Trophoblast cell (in vitro differentiated cells and primary cell): Measurements from ENCODE around the gene DNAJC22.
"Not testable (repeated sequence)": the region's sequence is repeated elsewhere in the genome, so short reads cannot be mapped to it uniquely, and the experiment has no call there.

ENCODE experiments used
- DNase-seq, 2 donors: peaks; one replicate each; pipeline ENCODE4 v3.0.0-alpha.2; 2016
- H2AFZ ChIP-seq: 2 replicates; pipeline ENCODE4 v1.6.1; 2013; ENCODE audit warnings: low read length, moderate library complexity, mild to moderate bottlenecking; ENCODE audit not compliant: insufficient read depth, poor library complexity
- H2AK5ac ChIP-seq: 2 replicates; pipeline ENCODE4 v1.6.1; 2013; ENCODE audit warnings: mild to moderate bottlenecking, low read length
- H2BK120ac ChIP-seq: 2 replicates; pipeline ENCODE4 v1.6.1; 2013; ENCODE audit warnings: low read length, mild to moderate bottlenecking, moderate library complexity; ENCODE audit not compliant: insufficient read depth, poor library complexity
- H2BK12ac ChIP-seq: 2 replicates; pipeline ENCODE4 v1.6.1; 2013; ENCODE audit warnings: mild to moderate bottlenecking, low read length, moderate library complexity
- H2BK5ac ChIP-seq: 2 replicates; pipeline ENCODE4 v1.6.1; 2013; ENCODE audit warnings: low read length, low read depth, moderate library complexity, mild to moderate bottlenecking; ENCODE audit not compliant: poor library complexity
- H3K14ac ChIP-seq: 2 replicates; pipeline ENCODE4 v1.6.1; 2013; ENCODE audit warnings: mild to moderate bottlenecking, low read length
- H3K18ac ChIP-seq: 2 replicates; pipeline ENCODE4 v1.6.1; 2013; ENCODE audit warnings: mild to moderate bottlenecking, low read length
- H3K23ac ChIP-seq: 2 replicates; pipeline ENCODE4 v1.6.1; 2013; ENCODE audit warnings: low read length
- H3K27ac ChIP-seq: 2 replicates; pipeline ENCODE4 v1.5.1; 2013; ENCODE audit warnings: low read depth, mild to moderate bottlenecking, inconsistent platforms, low read length, moderate library complexity
- H3K27me3 ChIP-seq: 2 replicates; pipeline ENCODE4 v1.6.1; 2013; ENCODE audit warnings: inconsistent platforms, mild to moderate bottlenecking, low read length, moderate library complexity; ENCODE audit not compliant: insufficient read depth
- H3K36me3 ChIP-seq, 2 experiments: 1 replicate in 1 of 2; 2 replicates in 1 of 2; pipeline ENCODE4 v1.6.1; 2013; ENCODE audit warnings: low read length in 2 of 2, mild to moderate bottlenecking in 2 of 2, moderate library complexity in 1 of 2; ENCODE audit not compliant: insufficient read depth in 2 of 2, control insufficient read depth in 1 of 2
- H3K4ac ChIP-seq: 2 replicates; pipeline ENCODE4 v1.6.1; 2013; ENCODE audit warnings: low read depth, mild to moderate bottlenecking, low read length, moderate library complexity
- H3K4me1 ChIP-seq, 2 experiments: 1 replicate in 1 of 2; 2 replicates in 1 of 2; pipeline ENCODE4 v1.6.1; 2013; ENCODE audit warnings: low read length in 2 of 2, mild to moderate bottlenecking in 2 of 2, moderate library complexity in 1 of 2; ENCODE audit not compliant: insufficient read depth in 2 of 2, control insufficient read depth in 1 of 2
- H3K4me2 ChIP-seq: 2 replicates; pipeline ENCODE4 v1.6.1; 2013; ENCODE audit warnings: inconsistent platforms, mild to moderate bottlenecking, low read length, moderate library complexity
- H3K4me3 ChIP-seq: 2 replicates; pipeline ENCODE4 v1.5.1; 2013; ENCODE audit warnings: mild to moderate bottlenecking, low read depth, low read length, inconsistent platforms
- H3K79me1 ChIP-seq: one replicate; pipeline ENCODE4 v1.6.1; 2013; ENCODE audit warnings: low read length
- H3K79me2 ChIP-seq: 2 replicates; pipeline ENCODE4 v1.6.1; 2013; ENCODE audit warnings: low read length, mild to moderate bottlenecking; ENCODE audit not compliant: control insufficient read depth, insufficient read depth, poor library complexity
- H3K9ac ChIP-seq: 2 replicates; pipeline ENCODE4 v1.6.1; 2013; ENCODE audit warnings: mild to moderate bottlenecking, low read length
- H3K9me3 ChIP-seq: 2 replicates; pipeline ENCODE4 v1.6.1; 2013; ENCODE audit warnings: low read depth, mild to moderate bottlenecking, control low read depth, inconsistent platforms, low read length; ENCODE audit not compliant: insufficient read depth
- H4K12ac ChIP-seq: 2 replicates; pipeline ENCODE4 v1.6.1; 2013; ENCODE audit warnings: low read depth, mild to moderate bottlenecking, low read length, moderate library complexity
- H4K8ac ChIP-seq: 2 replicates; pipeline ENCODE4 v1.6.1; 2013; ENCODE audit warnings: low read depth, mild to moderate bottlenecking, low read length, moderate library complexity
- H4K91ac ChIP-seq: one replicate; pipeline ENCODE4 v1.6.1; 2013; ENCODE audit warnings: low read depth, mild to moderate bottlenecking, low read length, moderate library complexity
- WGBS: extraction: QIAGEN DNeasy Blood & Tissue Kit; methylation state at CpG from one replicate; pipeline ENCODE4 v1.1.7; 2013; ENCODE audit warnings: missing lambda C conversion rate; ENCODE audit not compliant: insufficient read length, insufficient coverage; ENCODE audit errors: extremely low coverage; 5-methylcytosine and 5-hydroxymethylcytosine counted together

Gene DNAJC22

GRCh38 chr12:49375406-49375805 is 28.7 kb downstream of the DNAJC22 start:
- H3K9ac ChIP-seq: no peak overlapping the region
- no peak overlapping the region for H2AK5ac ChIP-seq
- no peak overlapping the region for H2AFZ ChIP-seq
- H2BK12ac ChIP-seq: no peak overlapping the region
- no peak overlapping the region for H3K27ac ChIP-seq
- no peaks in the 10 kb centered on the region for H3K27me3 ChIP-seq
- no peak overlapping the region for H4K91ac ChIP-seq
- H3K4me1 ChIP-seq: no peaks in the 10 kb centered on the region
- H3K14ac ChIP-seq: no peak overlapping the region
- H3K79me2 ChIP-seq: peaks cover 3% of the 10 kb centered on the region
- no CpG with 5 or more reads among the region's 1 CpG for WGBS
- H3K23ac ChIP-seq: no peak overlapping the region
- no peak overlapping the region for H3K4ac ChIP-seq
- H3K9me3 ChIP-seq: no peaks in the 10 kb centered on the region
- H3K79me1 ChIP-seq: no peaks in the 10 kb centered on the region
- H2BK5ac ChIP-seq: no peak overlapping the region
- no peak overlapping the region for H4K12ac ChIP-seq
- H4K8ac ChIP-seq: no peak overlapping the region
- peaks cover 0 to 3% of the 10 kb centered on the region in 2 experiments for H3K36me3 ChIP-seq
- no peak overlapping the region for H3K4me2 ChIP-seq
- no peak overlapping the region for H3K4me3 ChIP-seq
- DNase-seq: peak; percentile 45 to 76
- no peak overlapping the region for H3K18ac ChIP-seq
- H2BK120ac ChIP-seq: no peak overlapping the region

GRCh38 chr12:49377386-49377785 is 30.7 kb downstream of the DNAJC22 start:
- H2AK5ac ChIP-seq: no peak overlapping the region
- H3K4ac ChIP-seq: no peak overlapping the region
- no peaks in the 10 kb centered on the region for H3K79me1 ChIP-seq
- H3K4me2 ChIP-seq: no peak overlapping the region
- H3K27ac ChIP-seq: no peak overlapping the region
- no peaks in the 10 kb centered on the region for H3K27me3 ChIP-seq
- DNase-seq: no peak
- no peak overlapping the region for H3K18ac ChIP-seq
- no peak overlapping the region for H4K12ac ChIP-seq
- H2BK12ac ChIP-seq: no peak overlapping the region
- no peak overlapping the region for H2BK120ac ChIP-seq
- no peak overlapping the region for H4K91ac ChIP-seq
- peaks cover 1% of the 10 kb centered on the region for H3K79me2 ChIP-seq
- H3K23ac ChIP-seq: no peak overlapping the region
- no peaks in the 10 kb centered on the region for H3K9me3 ChIP-seq
- H3K4me3 ChIP-seq: no peak overlapping the region
- H3K9ac ChIP-seq: no peak overlapping the region
- no peak overlapping the region for H2AFZ ChIP-seq
- H3K4me1 ChIP-seq: no peaks in the 10 kb centered on the region
- H3K14ac ChIP-seq: no peak overlapping the region
- no peak overlapping the region for H4K8ac ChIP-seq
- no peak overlapping the region for H2BK5ac ChIP-seq
- peaks cover 0 to 3% of the 10 kb centered on the region in 2 experiments for H3K36me3 ChIP-seq
- no CpG with 5 or more reads among the region's 2 CpGs for WGBS

- DNase-seq, H3K79me2 ChIP-seq: not testable (repeated sequence)
These were observed 33.5 kb downstream of the DNAJC22 start for GRCh38 chr12:49380184-49380583.

GRCh38 chr12:49388682-49389386 is 42.1 kb downstream of the DNAJC22 start:
- no peaks in the 10 kb centered on the region for H3K79me1 ChIP-seq
- no peak overlapping the region for H2BK12ac ChIP-seq
- no peaks in the 10 kb centered on the region for H3K4me1 ChIP-seq
- no peak overlapping the region for H3K9ac ChIP-seq
- no peak overlapping the region for H4K8ac ChIP-seq
- peak; percentile 43 to 70 for DNase-seq
- no peak overlapping the region for H2BK120ac ChIP-seq
- no peaks in the 10 kb centered on the region for H3K27me3 ChIP-seq
- no peak overlapping the region for H3K27ac ChIP-seq
- H4K91ac ChIP-seq: no peak overlapping the region
- no peak overlapping the region for H4K12ac ChIP-seq
- no peak overlapping the region for H3K23ac ChIP-seq
- WGBS: no CpG with 5 or more reads among the region's 18 CpGs
- H2BK5ac ChIP-seq: no peak overlapping the region
- no peak overlapping the region for H3K4me2 ChIP-seq
- H3K4me3 ChIP-seq: no peak overlapping the region
- no peak overlapping the region for H2AFZ ChIP-seq
- H3K18ac ChIP-seq: no peak overlapping the region
- no peak overlapping the region for H3K14ac ChIP-seq
- H3K4ac ChIP-seq: no peak overlapping the region
- no peaks in the 10 kb centered on the region for H3K9me3 ChIP-seq
- H2AK5ac ChIP-seq: no peak overlapping the region
- no peaks in the 10 kb centered on the region for H3K79me2 ChIP-seq
- peaks cover 3% of the 10 kb centered on the region in 2 experiments for H3K36me3 ChIP-seq

More at GRCh38 chr12:49380184-49380583, 33.5 kb downstream of the DNAJC22 start:
- not testable (repeated sequence) for H3K18ac ChIP-seq, H3K9me3 ChIP-seq, H3K79me1 ChIP-seq, H3K9ac ChIP-seq, H3K27ac ChIP-seq, H3K4me1 ChIP-seq, H3K36me3 ChIP-seq, H2BK5ac ChIP-seq, H2BK120ac ChIP-seq, H3K14ac ChIP-seq, H4K91ac ChIP-seq, H3K4me2 ChIP-seq, H3K23ac ChIP-seq, H3K4ac ChIP-seq, H2AK5ac ChIP-seq, H3K27me3 ChIP-seq, H2AFZ ChIP-seq, H4K12ac ChIP-seq, H2BK12ac ChIP-seq, H3K4me3 ChIP-seq, H4K8ac ChIP-seq
- no CpG with 5 or more reads among the region's 9 CpGs for WGBS
